SU-DHL-6 (cell line): ENCODE measurements around the gene BRINP2.

ENCODE experiments used
- EZH2phosphoT487 ChIP-seq: fragments of 200-600 bp; sonication (generic), shearing (Covaris generic); conservative IDR thresholded peaks from 2 replicates; pipeline ENCODE4 v1.6.1; 2018; ENCODE audit warnings: mild to moderate bottlenecking, antibody characterized with exemption, low read length, moderate library complexity, mixed read lengths
- TF ChIP-seq, protein P1 (sequence below): fragments of 200-600 bp; sonication (generic); IDR thresholded peaks from one replicate; pipeline ENCODE4 v1.5.1; 2017; ENCODE audit warnings: antibody characterized with exemption, mild to moderate bottlenecking, low read length, moderate library complexity; ENCODE audit not compliant: insufficient read depth, poor library complexity, severe bottlenecking

DNA sequence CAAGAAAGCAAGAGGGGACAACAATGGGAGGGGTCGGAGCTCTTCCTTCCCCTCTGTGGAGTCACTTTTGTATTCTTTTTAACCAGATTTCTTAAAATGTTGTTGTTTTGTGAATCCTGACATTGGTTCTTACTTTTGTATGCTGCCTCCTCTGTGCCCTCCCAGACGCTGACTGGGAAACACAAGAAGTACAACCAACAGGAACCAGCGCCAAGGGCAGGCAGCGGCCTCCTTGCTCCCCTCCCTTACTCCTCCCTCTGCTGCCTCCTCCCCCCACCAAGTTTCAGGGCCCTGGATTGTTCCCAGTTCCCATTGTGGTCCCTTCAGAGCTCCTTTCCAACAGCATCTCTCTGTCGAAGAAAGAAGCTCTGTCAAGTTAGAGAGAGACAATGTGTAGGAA, 111.1 kb downstream of the BRINP2 start:
- TF ChIP-seq, protein P1, sequence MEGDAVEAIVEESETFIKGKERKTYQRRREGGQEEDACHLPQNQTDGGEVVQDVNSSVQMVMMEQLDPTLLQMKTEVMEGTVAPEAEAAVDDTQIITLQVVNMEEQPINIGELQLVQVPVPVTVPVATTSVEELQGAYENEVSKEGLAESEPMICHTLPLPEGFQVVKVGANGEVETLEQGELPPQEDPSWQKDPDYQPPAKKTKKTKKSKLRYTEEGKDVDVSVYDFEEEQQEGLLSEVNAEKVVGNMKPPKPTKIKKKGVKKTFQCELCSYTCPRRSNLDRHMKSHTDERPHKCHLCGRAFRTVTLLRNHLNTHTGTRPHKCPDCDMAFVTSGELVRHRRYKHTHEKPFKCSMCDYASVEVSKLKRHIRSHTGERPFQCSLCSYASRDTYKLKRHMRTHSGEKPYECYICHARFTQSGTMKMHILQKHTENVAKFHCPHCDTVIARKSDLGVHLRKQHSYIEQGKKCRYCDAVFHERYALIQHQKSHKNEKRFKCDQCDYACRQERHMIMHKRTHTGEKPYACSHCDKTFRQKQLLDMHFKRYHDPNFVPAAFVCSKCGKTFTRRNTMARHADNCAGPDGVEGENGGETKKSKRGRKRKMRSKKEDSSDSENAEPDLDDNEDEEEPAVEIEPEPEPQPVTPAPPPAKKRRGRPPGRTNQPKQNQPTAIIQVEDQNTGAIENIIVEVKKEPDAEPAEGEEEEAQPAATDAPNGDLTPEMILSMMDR: no peak
- TF ChIP-seq EZH2phosphoT487: no peak
